Femur (tissue), 1 donor: ENCODE measurements around the gene IFNGR2.
"Not testable (repeated sequence)": the region's sequence is repeated elsewhere in the genome, so short reads cannot be mapped to it uniquely, and the experiment has no call there.

Experiments
- DNase-seq: peaks from one replicate; pipeline ENCODE4 v3.0.0-alpha.2; 2017

Gene IFNGR2

GRCh38 chr21:33377221-33377920, 25.8 kb upstream of the IFNGR2 start:
- DNase-seq: no peak

- no peak for DNase-seq
These were observed 25.1 kb upstream of the IFNGR2 start for GRCh38 chr21:33378081-33378480.

GRCh38 chr21:33379934-33380333, 23.3 kb upstream of the IFNGR2 start:
- not testable (repeated sequence) for DNase-seq

- peak; percentile 90 for DNase-seq
These were observed 22.7 kb upstream of the IFNGR2 start for GRCh38 chr21:33380483-33380998.

- not testable (repeated sequence) for DNase-seq
These were observed 21.8 kb upstream of the IFNGR2 start for GRCh38 chr21:33381381-33381780.

- peak; percentile 72 for DNase-seq
These were observed 19.9 kb upstream of the IFNGR2 start for GRCh38 chr21:33383056-33383888.

- DNase-seq: no peak
These were observed 18.3 kb upstream of the IFNGR2 start for GRCh38 chr21:33384841-33385331.

- no peak for DNase-seq
These were observed 16.9 kb upstream of the IFNGR2 start for GRCh38 chr21:33386222-33386784.

- DNase-seq: no peak
These were observed 15.9 kb upstream of the IFNGR2 start for GRCh38 chr21:33387294-33387693.

GRCh38 chr21:33388188-33388587, 15.0 kb upstream of the IFNGR2 start:
- no peak for DNase-seq

- no peak for DNase-seq
These were observed 12.7 kb upstream of the IFNGR2 start for GRCh38 chr21:33390479-33390878.

- no peak for DNase-seq
These were observed 11.6 kb upstream of the IFNGR2 start for GRCh38 chr21:33391656-33392055.

GRCh38 chr21:33392284-33392985, 10.8 kb upstream of the IFNGR2 start:
- no peak for DNase-seq

- no peak for DNase-seq
These were observed 9.9 kb upstream of the IFNGR2 start for GRCh38 chr21:33393348-33393747.

GRCh38 chr21:33394260-33394659, 9.0 kb upstream of the IFNGR2 start:
- peak; percentile 50 for DNase-seq

- no peak for DNase-seq
These were observed 7.3 kb upstream of the IFNGR2 start for GRCh38 chr21:33395891-33396331.

- DNase-seq: no peak
These were observed 6.8 kb upstream of the IFNGR2 start for GRCh38 chr21:33396436-33396835.

- peak; percentile 41 for DNase-seq
These were observed 6.3 kb upstream of the IFNGR2 start for GRCh38 chr21:33396951-33397350.

- no peak for DNase-seq
These were observed 5.5 kb upstream of the IFNGR2 start for GRCh38 chr21:33397717-33398116.

GRCh38 chr21:33398361-33398760, 4.9 kb upstream of the IFNGR2 start:
- DNase-seq: no peak

- DNase-seq: peak; percentile 43
These were observed 1.6 kb upstream of the IFNGR2 start for GRCh38 chr21:33401630-33401992.
